Panc1 (cell line): ENCODE results near the gene ZNF366. TPM values are rescaled to one million over a fixed set of nuclear protein-coding genes. Genes with fewer than 3 reads are reported as not detected.

ENCODE experiments used
- ATAC-seq: fragments of 200-7000 bp; cut with Tn5 transposase; 2 replicates; pipeline ENCODE4 v1.9.1; 2020; ENCODE audit warnings: mild to moderate bottlenecking, moderate library complexity
- BruUV-seq: library from RNA; stranded (reverse); fragments of 400-500 nt; replicated peaks from 2 replicates; lab custom pipeline; 2021; lab: Mats Ljungman, UMichigan
- CTCF ChIA-PET: fragments of 300-600 bp; sonication (Branson Sonifier 250); formaldehyde crosslinking; loops from one replicate; lab custom pipeline; 2022; ENCODE audit warnings: antibody characterized with exemption; lab: Charles Lee
- POLR2A ChIA-PET: fragments of 300-600 bp; sonication (Branson Sonifier 250); formaldehyde crosslinking; loops from one replicate; lab custom pipeline; 2022; ENCODE audit warnings: antibody characterized with exemption; lab: Charles Lee
- DNase-seq: peaks from one replicate; pipeline ENCODE4 v3.0.0-alpha.2; 2010; ENCODE audit warnings: low read depth, low spot score
- H3K27ac ChIP-seq: 2 replicates; pipeline ENCODE4 v1.5.1; 2011; ENCODE audit warnings: mild to moderate bottlenecking, low read length, inconsistent platforms
- H3K27me3 ChIP-seq: fragments of 200-500 bp; sonication (Bioruptor generic); 2 replicates; pipeline ENCODE4 v1.6.0; 2014; ENCODE audit warnings: low read length, inconsistent platforms; ENCODE audit not compliant: control insufficient read depth, insufficient read depth
- H3K36me3 ChIP-seq: fragments of 200-500 bp; sonication (Bioruptor generic); 2 replicates; pipeline ENCODE4 v1.5.1; 2014; ENCODE audit warnings: inconsistent platforms, mild to moderate bottlenecking, low read length, moderate library complexity; ENCODE audit not compliant: control insufficient read depth, insufficient read depth
- H3K4me1 ChIP-seq: 2 replicates; pipeline ENCODE4 v1.5.1; 2011; ENCODE audit warnings: inconsistent platforms, mild to moderate bottlenecking, low read length, moderate library complexity; ENCODE audit not compliant: control insufficient read depth, insufficient read depth
- H3K4me3 ChIP-seq, 2 experiments: 2 replicates each; pipeline ENCODE4 v1.5.1; 2011 to 2012; ENCODE audit warnings: low read depth in 2 of 2, low read length in 2 of 2, mild to moderate bottlenecking in 2 of 2, inconsistent platforms in 1 of 2, moderate library complexity in 1 of 2
- H3K9me3 ChIP-seq: fragments of 200-500 bp; sonication (Bioruptor generic); 2 replicates; pipeline ENCODE4 v1.5.1; 2014; ENCODE audit warnings: low read depth, mild to moderate bottlenecking, inconsistent platforms, low read length, moderate library complexity; ENCODE audit not compliant: control insufficient read depth, insufficient read depth
- POLR2AphosphoS5 ChIP-seq: IDR thresholded peaks from 2 replicates; pipeline ENCODE4 v1.6.1; 2012; ENCODE audit warnings: mild to moderate bottlenecking, low read depth, low read length, moderate library complexity
- REST ChIP-seq, 2 experiments: IDR thresholded peaks; 2 replicates each; pipeline ENCODE4 v1.6.1; 2011 to 2012; ENCODE audit warnings: low read depth in 2 of 2, control low read depth in 1 of 2, low read length in 1 of 2, mild to moderate bottlenecking in 1 of 2, moderate library complexity in 1 of 2; ENCODE audit not compliant: insufficient read depth in 1 of 2
- SIN3A ChIP-seq: IDR thresholded peaks from 2 replicates; pipeline ENCODE4 v1.6.1; 2012; ENCODE audit warnings: low read depth, mild to moderate bottlenecking, low read length, moderate library complexity, borderline replicate concordance; ENCODE audit not compliant: insufficient read depth
- TCF7L2 ChIP-seq: IDR thresholded peaks from 2 replicates; pipeline ENCODE4 v1.6.1; 2011; ENCODE audit warnings: mild to moderate bottlenecking, low read depth, low read length, inconsistent platforms
- in situ Hi-C: cut with HindIII; loops from 2 replicates; pipeline ENCODE4 v1.10.0; 2016; ENCODE audit warnings: low sequenced_read_pairs, low pct_unique_long_range_greater_than_20kb
- intact Hi-C: fragments of 100-400 bp; cut with micrococcal nuclease; formaldehyde crosslinking; loops from one replicate; pipeline ENCODE4 v1.10.0; 2022; ENCODE audit not compliant: unreplicated experiment
- total RNA-seq: library from RNA; stranded (reverse); gene quantifications from one replicate; pipeline ENCODE4 v1.2.1, GENCODE V29; 2021; ENCODE audit not compliant: unreplicated experiment
- TF ChIP-seq, protein P1 (sequence below): fragments of 450-650 bp; IDR thresholded peaks from 2 replicates; pipeline ENCODE4 v1.5.1; 2017; ENCODE audit warnings: mild to moderate bottlenecking

The ZNF366 gene
- total RNA-seq, 1 experiment from 2014 or later, result not detected

DNA sequence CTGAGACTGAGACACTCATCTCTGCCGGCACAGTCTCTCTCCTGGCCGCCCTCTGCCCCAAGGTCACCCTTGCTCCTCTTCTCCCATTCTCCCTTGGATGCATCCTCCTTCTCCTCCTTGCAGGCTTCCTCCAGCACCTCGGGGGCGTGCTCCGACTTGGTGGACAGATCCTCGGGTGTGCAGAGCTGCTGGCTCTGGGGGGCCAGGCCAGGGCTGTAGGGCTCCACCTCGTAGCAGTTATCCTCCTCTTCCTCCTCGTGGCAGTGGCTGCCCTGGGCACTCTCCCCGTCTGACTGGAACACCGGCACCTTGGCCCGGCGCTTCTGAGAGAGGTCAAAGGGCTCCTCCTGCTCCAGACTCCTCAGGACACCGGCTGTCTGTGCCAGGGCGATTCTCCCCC, 63.3 kb downstream of the ZNF366 start:
- in situ Hi-C loops (no loop called here), intact Hi-C loops (no loop called here)
- POLR2A ChIA-PET, result no interaction called here
- Histone ChIP-seq H3K36me3 (no peaks in the 10 kb centered on the region), H3K4me1 (no peaks in the 10 kb centered on the region), H3K27me3 (no peaks in the 10 kb centered on the region), H3K9me3 (no peaks in the 10 kb centered on the region), H3K27ac (no peak overlapping the region), H3K4me3 (no peak overlapping the region)
- ATAC-seq, result no peak
- no TSS peak for BruUV-seq
- CTCF ChIA-PET, result no interaction called here
- DNase-seq, result no peak
- TF ChIP-seq SIN3A (no peak), REST (IDR thresholded peaks at IDR 0.05; ENCODE audit: insufficient read depth in 1 of 2, low read depth in 2 of 2, low read length in 1 of 2) (no peak), POLR2AphosphoS5 (no peak), TCF7L2 (no peak)
- TF ChIP-seq, protein P1, sequence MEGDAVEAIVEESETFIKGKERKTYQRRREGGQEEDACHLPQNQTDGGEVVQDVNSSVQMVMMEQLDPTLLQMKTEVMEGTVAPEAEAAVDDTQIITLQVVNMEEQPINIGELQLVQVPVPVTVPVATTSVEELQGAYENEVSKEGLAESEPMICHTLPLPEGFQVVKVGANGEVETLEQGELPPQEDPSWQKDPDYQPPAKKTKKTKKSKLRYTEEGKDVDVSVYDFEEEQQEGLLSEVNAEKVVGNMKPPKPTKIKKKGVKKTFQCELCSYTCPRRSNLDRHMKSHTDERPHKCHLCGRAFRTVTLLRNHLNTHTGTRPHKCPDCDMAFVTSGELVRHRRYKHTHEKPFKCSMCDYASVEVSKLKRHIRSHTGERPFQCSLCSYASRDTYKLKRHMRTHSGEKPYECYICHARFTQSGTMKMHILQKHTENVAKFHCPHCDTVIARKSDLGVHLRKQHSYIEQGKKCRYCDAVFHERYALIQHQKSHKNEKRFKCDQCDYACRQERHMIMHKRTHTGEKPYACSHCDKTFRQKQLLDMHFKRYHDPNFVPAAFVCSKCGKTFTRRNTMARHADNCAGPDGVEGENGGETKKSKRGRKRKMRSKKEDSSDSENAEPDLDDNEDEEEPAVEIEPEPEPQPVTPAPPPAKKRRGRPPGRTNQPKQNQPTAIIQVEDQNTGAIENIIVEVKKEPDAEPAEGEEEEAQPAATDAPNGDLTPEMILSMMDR, result no peak

DNA sequence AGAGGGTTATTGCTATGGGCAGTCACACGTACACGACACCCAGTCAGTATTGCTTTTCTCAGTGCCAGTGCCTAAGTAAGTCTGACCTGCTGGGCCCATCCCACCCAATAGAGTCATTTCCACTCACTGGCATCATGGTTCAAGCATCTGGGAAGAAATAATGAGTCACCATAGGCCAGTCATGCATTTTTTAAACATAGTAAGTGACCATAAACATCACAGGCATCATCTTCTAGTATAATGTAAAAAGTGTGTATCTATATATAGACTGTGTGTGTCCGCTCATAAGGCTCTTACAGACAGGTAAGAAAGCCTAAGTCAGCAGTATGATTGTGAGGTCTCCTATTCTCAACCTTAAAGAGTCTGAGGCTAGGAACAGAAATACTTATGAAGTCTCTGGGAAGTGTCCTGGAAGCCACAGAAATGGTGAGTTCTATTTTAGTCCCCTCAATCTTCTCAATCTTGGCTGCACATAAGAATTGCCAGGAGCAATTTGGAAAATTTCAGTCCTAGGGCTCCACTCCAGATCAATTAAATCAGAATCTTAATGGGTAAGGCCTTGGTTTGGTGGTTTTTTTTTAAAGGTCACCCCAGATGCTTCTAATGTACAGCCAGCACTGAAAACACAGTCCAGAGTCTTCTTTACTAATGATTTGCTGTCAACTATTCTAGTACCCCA, 65.2 kb downstream of the ZNF366 start:
- Histone ChIP-seq H3K27ac (no peak overlapping the region), H3K27me3 (no peaks in the 10 kb centered on the region), H3K4me3 (no peak overlapping the region), H3K9me3 (no peaks in the 10 kb centered on the region), H3K4me1 (no peaks in the 10 kb centered on the region), H3K36me3 (no peaks in the 10 kb centered on the region)
- ATAC-seq, result peak; percentile 56; the same call in 1 of the 2 replicates
- DNase-seq, result peak; percentile 64
- intact Hi-C loops, result no loop called here
- CTCF ChIA-PET, result no interaction called here
- POLR2A ChIA-PET, result no interaction called here
- in situ Hi-C loops, result no loop called here
- TF ChIP-seq SIN3A, result no peak
- no peak for TF ChIP-seq TCF7L2
- TF ChIP-seq POLR2AphosphoS5, result no peak
- BruUV-seq, result no TSS peak

- Histone ChIP-seq H3K27me3 (no peaks in the 10 kb centered on the region), H3K36me3 (no peaks in the 10 kb centered on the region), H3K4me1 (no peaks in the 10 kb centered on the region), H3K27ac (no peak overlapping the region), H3K4me3 (no peak overlapping the region), H3K9me3 (no peaks in the 10 kb centered on the region)
- DNase-seq, result no peak
- intact Hi-C loops (no loop called here), in situ Hi-C loops (no loop called here)
- CTCF ChIA-PET, result no interaction called here
- POLR2A ChIA-PET, result no interaction called here
- BruUV-seq, result no TSS peak
- TF ChIP-seq, protein P1, result no peak
- no peak for TF ChIP-seq REST (IDR thresholded peaks at IDR 0.05; ENCODE audit: insufficient read depth in 1 of 2, low read depth in 2 of 2, low read length in 1 of 2)
- no peak for TF ChIP-seq TCF7L2
- no peak for TF ChIP-seq SIN3A
- no peak for TF ChIP-seq POLR2AphosphoS5
- ATAC-seq, result no peak
Observed at GRCh38 chr5:72441094-72441723, 66.0 kb downstream of the ZNF366 start.
